ENCODE measurements around the gene SYT17.
"Not testable (repeated sequence)": the region's sequence is repeated elsewhere in the genome, so short reads cannot be mapped to it uniquely, and the experiment has no call there.

The SYT17 gene

GRCh38 chr16:19175492-19176262 is 7.6 kb downstream of the SYT17 start:
- no peak for DNase-seq

DNA sequence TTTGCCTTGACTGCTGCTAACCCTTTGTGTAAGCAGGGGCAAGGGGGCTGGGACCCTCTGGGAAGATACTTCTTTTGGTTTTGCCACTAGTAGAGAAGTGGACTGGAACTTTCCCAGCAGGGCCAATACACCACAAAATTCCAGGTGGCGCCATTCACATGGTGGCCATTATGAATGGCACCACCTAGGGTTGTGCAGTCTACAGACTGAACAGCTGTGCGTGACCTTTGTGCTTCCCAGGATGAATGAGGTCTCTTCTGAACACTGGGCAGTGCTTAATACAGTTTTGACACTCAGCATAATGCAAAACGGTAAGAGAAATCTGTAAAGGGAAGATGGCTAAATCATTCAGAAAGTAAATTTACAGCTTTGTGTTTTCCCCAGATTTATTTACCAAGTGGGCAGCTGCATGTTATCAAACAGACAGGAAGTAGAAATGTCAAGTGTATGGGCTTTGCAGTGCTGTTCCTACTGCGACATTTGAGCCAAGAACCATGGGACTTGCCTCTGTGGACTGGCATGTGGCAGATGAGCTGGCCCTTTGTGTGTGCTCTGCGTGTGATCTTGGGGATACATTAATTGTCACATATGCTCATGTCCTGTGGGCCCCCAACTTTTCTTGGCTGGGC is 9.2 kb downstream of the SYT17 start:
- DNase-seq, result no peak

DNA sequence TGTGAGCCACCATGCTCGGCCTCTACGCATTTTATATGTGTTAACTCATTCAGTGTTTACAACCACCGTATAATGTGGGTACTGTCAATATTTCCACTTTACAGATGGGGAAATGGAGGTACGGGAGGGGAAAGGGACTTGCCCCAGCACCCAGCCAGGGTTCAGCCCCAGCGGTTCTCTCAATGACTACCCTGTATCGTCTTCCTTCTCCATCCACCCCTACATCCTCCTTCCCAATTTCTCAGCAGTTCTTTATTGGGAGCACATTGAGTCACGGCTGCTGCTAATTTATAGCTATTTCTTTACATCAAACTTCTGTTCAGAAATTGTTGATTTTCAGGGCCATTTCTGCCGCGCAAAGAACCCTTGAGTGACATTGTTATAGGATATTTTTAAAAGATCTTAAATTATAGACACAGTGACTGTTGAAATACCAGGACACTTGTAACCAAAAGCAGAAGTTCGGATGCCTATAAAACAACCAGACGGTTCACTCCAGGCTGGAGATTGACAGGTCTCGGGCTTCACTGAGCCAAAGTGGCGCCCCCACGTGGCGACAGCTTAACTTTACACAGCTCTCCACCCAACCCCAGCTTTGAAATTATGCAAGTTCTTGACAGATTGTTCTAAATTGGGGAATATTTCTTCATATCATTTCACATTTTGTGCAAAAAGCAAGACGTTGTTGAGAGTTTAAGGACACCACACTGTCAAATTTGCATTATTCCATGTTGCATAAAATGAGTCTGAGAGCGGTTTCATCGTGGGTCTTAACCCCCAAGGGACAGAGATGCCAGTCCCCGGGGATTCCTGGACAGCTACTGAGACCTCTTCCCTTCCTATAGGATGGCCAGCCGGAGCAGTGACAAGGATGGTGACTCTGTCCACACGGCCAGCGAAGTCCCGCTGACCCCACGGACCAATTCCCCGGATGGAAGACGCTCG is 11.8 kb downstream of the SYT17 start:
- DNase-seq, result peak; percentile 19

GRCh38 chr16:19180741-19181140 is 12.7 kb downstream of the SYT17 start:
- DNase-seq, result no peak

- no peak for DNase-seq
Observed at GRCh38 chr16:19182481-19182880, 14.4 kb downstream of the SYT17 start.

DNA sequence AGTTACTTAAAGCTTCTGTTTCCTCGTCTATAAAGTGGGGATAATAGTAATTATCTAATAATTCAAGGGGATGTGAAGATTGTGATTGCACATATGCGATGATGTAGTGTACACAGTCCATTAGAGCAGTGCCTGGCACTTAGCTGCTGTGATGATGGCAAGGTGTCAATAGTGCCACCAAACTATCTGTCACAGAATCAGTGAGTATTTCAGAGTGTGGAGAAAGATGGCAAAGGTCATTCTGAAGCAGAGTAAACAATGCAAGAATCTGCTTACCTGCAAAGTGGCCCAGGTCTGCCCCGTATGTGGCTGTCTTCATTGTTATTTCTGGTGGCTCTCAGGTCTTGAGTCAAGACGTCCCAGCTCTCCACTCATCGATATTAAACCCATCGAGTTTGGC is 15.1 kb downstream of the SYT17 start:
- DNase-seq, result no peak

GRCh38 chr16:19184823-19185509 is 16.9 kb downstream of the SYT17 start:
- no peak for DNase-seq

DNA sequence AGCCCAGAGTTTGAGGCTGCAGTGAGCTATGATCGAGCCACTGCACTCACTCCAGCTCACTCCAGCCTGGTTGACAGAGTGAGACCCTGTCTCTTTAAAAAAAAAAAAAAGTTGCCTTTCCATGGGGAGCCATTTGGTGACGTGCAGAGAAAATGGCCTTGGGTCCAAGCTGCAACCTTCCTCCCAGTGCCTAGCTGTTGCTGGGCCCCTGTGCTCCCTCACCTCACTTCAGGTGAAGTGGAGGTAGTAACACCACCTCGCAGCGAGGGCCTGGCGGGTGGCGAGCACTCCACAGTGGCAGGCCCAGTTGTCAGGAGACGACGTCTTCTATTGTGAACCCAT is 17.4 kb downstream of the SYT17 start:
- no peak for DNase-seq

DNA sequence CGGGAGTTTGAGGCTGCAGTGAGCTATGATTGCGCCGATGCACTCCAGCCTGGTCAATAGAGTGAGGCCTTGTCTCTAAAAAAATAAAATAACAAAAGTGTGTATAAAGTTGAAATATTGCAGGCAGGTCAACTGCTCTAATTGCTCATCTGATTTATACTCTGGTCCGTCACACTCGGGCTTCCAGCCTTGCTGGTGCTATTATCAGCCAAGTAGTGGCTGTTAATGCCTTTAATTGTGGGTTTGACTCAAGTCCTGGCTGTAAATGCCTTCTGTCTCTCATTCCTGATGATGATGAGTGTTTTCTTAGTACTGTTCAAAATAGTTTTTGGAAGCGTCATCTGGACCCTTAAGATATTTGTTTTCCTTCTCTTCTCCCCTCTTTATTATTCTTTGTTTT is 18.4 kb downstream of the SYT17 start:
- DNase-seq, result no peak

DNA sequence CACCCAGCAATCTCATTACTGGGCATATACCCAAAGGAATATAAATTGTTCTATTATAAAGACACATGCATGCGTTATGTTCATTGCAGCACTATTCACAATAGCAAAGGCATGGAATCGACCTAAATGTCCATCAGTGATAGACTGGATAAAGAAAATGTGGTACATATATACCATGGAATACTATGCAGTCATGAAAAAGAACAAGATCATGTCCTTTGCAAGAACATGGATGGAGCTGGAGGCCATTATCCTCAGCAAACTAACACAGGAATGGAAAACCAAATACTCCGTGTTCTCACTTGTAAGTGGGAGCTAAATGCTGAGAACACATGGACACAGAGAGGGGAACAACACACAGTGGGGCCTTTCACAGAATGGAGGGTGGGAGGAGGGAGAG is 19.9 kb downstream of the SYT17 start:
- not testable (repeated sequence) for DNase-seq

DNA sequence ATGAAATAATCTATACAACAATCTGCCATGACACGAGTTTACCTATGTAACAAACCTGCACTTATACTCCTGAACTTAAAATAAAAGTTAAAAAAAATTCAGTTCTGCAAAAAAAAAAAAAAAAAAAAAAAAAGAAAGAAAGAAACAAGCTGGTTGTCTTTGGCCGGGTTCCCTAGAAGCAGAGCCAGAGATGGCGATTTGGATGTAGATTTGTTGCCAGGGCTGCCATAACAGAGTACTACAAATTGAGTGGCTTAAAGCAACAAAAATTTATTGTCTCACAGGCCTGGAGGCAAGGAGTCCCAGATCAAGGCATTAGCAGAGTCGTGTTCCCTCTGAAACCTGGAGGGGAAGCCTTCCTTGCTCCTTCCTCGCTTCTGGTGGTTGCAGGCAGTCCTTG is 20.4 kb downstream of the SYT17 start:
- DNase-seq, result no peak

DNA sequence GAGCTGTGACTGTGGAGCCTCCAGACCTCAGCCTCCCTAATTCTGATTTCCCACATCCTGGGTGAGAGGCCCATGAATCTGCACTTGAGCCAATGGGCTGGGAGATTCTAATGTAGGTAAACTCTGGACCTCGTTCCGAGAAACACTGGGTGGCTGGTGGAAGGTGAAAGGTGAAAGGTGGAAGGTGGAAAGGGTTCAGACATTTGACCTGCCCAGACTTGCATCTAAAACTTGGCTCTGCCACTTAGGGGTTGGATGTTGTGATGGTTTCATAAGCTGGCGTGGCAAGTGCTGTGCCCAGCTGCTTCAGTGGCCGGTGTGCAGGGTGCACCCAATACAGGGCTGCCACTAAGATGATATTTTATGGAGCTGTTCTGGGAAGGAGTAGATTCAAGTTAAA is 24.8 kb downstream of the SYT17 start:
- no peak for DNase-seq

- no peak for DNase-seq
Observed at GRCh38 chr16:19196871-19197270, 28.8 kb downstream of the SYT17 start.

DNA sequence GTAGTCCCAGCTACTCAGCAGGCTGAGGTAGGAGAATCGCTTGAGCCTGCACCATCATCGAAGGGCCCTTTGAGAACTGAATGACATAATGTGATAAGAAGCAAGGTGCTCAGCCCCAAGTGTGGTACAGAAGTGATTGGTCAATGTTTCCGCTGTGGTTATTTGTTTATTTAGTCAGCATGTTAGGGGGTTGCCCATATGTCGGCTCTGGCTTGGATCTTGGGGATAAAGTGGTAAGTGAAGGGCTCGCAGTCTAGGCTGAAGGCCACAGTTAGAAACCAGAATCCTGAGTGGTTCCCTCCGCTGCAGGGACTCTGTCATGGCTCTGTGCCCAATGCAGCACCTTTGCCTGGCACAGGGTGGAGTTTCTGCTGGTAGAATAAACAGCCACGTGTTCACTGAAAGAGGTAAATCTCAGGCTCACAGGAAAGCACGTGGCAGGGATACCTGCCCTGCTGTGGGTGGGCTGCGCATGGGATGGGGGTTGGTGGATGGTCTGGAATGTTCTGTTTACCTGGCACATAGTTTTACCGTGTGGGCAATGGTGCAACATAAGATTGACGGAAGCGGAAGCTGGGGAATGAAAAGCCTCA is 35.4 kb downstream of the SYT17 start:
- no peak for DNase-seq

GRCh38 chr16:19210280-19210924 is 42.4 kb downstream of the SYT17 start:
- no peak for DNase-seq

DNA sequence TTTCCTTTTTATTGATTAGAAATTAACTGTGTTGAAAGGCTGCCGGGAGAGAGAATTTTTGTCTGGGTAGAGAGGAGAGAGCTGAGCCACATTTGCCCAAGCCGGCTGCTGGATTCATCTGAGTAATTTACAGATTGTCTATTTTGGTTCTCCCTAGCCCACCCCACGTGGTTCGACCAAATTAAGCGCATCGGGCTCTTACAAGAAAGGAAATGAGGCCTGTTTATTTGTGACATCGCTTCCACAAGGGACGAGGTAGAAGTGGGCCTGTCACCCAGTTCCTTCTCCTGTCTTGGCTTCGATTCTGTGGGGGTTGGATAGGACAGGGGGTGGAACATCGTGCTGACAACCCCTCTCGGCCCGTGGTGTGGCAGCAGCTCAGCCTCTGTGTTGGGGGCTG is 42.9 kb downstream of the SYT17 start:
- DNase-seq, result no peak

DNA sequence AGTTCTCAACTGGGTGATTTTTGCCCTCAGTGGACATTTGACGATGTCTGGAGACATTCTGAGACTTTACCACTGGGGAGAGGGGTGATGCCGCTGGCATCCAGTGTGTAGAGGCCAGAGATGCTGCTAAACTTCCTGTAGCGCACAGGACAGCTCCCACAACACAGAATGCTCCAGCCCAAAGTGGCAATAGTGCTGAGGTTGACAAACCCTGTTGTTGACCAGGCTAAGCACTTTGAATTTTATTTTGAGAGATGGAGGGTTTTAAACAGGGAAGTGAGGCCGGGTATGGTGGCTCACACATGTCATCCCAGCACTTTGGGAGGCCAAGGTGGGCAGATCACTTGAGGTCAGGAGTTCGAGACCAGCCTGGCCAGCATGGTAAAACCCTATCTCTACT is 44.0 kb downstream of the SYT17 start:
- DNase-seq, result no peak

DNA sequence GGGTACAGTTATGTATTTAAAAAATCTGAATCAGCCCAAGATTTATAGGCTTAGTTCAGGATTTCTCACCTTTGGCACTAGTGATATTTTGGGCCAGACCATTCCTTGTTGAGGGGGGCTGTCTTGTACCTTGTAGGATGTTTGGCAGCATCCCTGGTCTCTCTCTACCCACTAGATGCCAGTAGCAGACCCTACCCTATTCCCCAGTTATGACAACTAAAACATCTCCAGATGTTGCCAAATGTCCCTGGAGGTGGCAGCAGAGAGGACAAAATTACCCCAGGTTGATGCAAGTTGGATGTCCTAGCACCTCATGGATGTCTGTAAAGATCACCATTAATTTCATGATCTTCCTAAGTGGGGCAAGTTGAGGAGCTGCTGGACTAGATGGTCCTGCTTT is 45.8 kb downstream of the SYT17 start:
- DNase-seq, result no peak

DNA sequence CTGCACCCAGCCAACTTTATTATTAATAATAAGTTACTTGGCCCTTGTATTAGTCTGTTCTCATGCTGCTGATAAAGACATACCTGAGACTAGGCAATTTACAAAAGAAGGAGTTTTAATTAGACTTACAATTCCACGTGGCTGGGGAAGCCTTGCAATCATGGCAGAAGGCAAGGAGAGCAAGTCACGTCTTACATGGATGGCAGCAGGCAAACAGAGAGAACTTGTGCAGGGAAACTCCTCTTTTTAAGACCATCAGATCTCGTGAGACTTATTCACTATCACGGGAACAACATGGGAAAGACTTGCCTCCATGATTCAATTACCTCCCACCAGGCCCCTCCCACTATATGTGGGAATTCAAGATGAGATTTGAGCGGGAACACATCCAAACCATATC is 47.7 kb downstream of the SYT17 start:
- DNase-seq, result no peak

DNA sequence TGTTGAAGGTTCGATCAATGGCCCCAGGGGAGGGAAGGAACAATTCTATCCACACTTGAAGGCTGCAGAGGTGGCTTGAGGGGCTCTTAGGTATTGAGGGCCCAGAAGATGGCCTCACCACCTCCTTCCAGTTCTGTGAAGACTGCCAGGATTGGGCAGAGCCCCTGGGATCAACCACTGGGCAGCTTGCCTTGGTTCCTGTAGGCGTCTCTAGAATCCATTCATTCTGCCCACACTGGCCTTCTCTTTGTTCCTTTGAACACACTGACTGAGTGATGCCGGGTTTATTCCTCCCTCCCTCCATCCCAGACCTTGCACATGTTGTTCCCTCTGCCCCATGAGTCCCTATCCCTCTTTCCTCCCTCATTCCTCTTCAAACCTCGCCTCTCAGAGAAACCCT is 50.5 kb downstream of the SYT17 start:
- DNase-seq, result no peak

- no peak for DNase-seq
Observed at GRCh38 chr16:19219836-19220235, 51.8 kb downstream of the SYT17 start.
